K562 (cell line): ENCODE measurements around the gene ZBTB43. TPM values are rescaled to one million over a fixed set of nuclear protein-coding genes. Genes with fewer than 3 reads are reported as not detected.

ENCODE experiments used
- ATAC-seq: fragments of 200-7000 bp; cut with Tn5 transposase; 3 replicates; pipeline ENCODE4 v1.9.1; 2020; ENCODE audit warnings: moderate library complexity
- BruUV-seq: library from RNA; stranded (reverse); fragments of 400-500 nt; replicated peaks from 2 replicates; lab custom pipeline; 2021; lab: Mats Ljungman, UMichigan
- CTCF ChIA-PET: fragments of 300-600 bp; formaldehyde crosslinking; extraction: SDS; loops from one replicate; lab custom pipeline; 2021; ENCODE audit warnings: low intra/inter-chr PET ratio; lab: Yijun Ruan, JAX
- POLR2A ChIA-PET: fragments of 300-600, 350-650 bp; sonication (Branson Sonifier 250); formaldehyde crosslinking; extraction: SDS; loops from one replicate; lab custom pipeline; 2021; ENCODE audit warnings: antibody characterized with exemption, inconsistent platforms; lab: Yijun Ruan, JAX
- DNase-seq, 4 experiments: peaks; one replicate each; pipeline versions ENCODE4 v3.0.0 to v3.0.0-alpha.2; 2011 to 2018; ENCODE audit warnings: low spot score in 3 of 4, mixed read lengths in 3 of 4; ENCODE audit errors: extremely low read depth in 1 of 4
- FAIRE-seq: peaks from 2 replicates; lab custom pipeline; 2011; peaks lifted over from hg19 to GRCh38; lab: Jason Lieb, UNC
- H2AFZ ChIP-seq: 2 replicates; pipeline ENCODE4 v1.6.0; 2011; ENCODE audit warnings: low read depth, low read length, control low read depth, inconsistent platforms
- H3K27ac ChIP-seq: fragments of 200-600 bp; 3 replicates; pipeline ENCODE4 v1.8.0; 2011; ENCODE audit warnings: low read depth, mild to moderate bottlenecking, control low read depth, inconsistent platforms, low read length, moderate library complexity, mixed read lengths; ENCODE audit errors: extremely low read depth
- H3K27me3 ChIP-seq, 2 experiments: fragments of 300-600 bp in 1 of 2; 2 replicates in 1 of 2; 3 replicates in 1 of 2; pipeline versions ENCODE4 v1.6.0 to v1.8.0; 2011; ENCODE audit warnings: inconsistent platforms in 2 of 2, low read length in 2 of 2, mild to moderate bottlenecking in 1 of 2, mixed read lengths in 1 of 2, moderate library complexity in 1 of 2; ENCODE audit not compliant: control insufficient read depth in 2 of 2, insufficient read depth in 2 of 2
- H3K36me3 ChIP-seq: fragments of 300-600 bp; 3 replicates; pipeline ENCODE4 v1.8.0; 2011; ENCODE audit warnings: mild to moderate bottlenecking, low read length, inconsistent platforms; ENCODE audit not compliant: control insufficient read depth, insufficient read depth
- H3K4me1 ChIP-seq, 2 experiments: fragments of 200-600 bp in 1 of 2; replicated peaks in 1 of 2; 2 replicates in 1 of 2; 3 replicates in 1 of 2; pipeline versions ENCODE4 v1.5.1 to v1.8.0; 2011; ENCODE audit warnings: inconsistent platforms in 2 of 2, low read length in 2 of 2, mild to moderate bottlenecking in 1 of 2, mixed read lengths in 1 of 2, moderate library complexity in 1 of 2; ENCODE audit not compliant: control insufficient read depth in 2 of 2, insufficient read depth in 2 of 2
- H3K4me2 ChIP-seq: 2 replicates; pipeline ENCODE4 v1.6.1; 2011; ENCODE audit warnings: low read length, control low read depth, inconsistent platforms, mixed read lengths; ENCODE audit not compliant: insufficient read depth
- H3K4me3 ChIP-seq: fragments of 200-600 bp; sonication (generic), shearing (Covaris generic); 2 replicates; pipeline ENCODE4 v1.5.1; 2016; ENCODE audit warnings: control low read depth, inconsistent platforms
- H3K79me2 ChIP-seq: fragments of 200-600 bp; 3 replicates; pipeline ENCODE4 v1.8.0; 2011; ENCODE audit warnings: low read length, inconsistent platforms; ENCODE audit not compliant: control insufficient read depth, insufficient read depth
- H3K9ac ChIP-seq, 2 experiments: 2 replicates each; pipeline versions ENCODE4 v1.6.0 to v1.6.1; 2011; ENCODE audit warnings: low read depth in 2 of 2, low read length in 2 of 2, control low read depth in 1 of 2, inconsistent platforms in 1 of 2, mild to moderate bottlenecking in 1 of 2, mixed read lengths in 1 of 2; ENCODE audit not compliant: insufficient read depth in 1 of 2
- H3K9me1 ChIP-seq: one replicate; pipeline ENCODE4 v1.6.0; 2011; ENCODE audit warnings: inconsistent platforms, mild to moderate bottlenecking, low read length, moderate library complexity; ENCODE audit not compliant: control insufficient read depth, insufficient read depth
- H3K9me3 ChIP-seq: replicated peaks from 2 replicates; pipeline ENCODE4 v1.5.1; 2011; ENCODE audit warnings: low read depth, low read length, inconsistent platforms; ENCODE audit not compliant: control insufficient read depth, insufficient read depth
- H4K20me1 ChIP-seq: replicated peaks from 2 replicates; pipeline ENCODE4 v1.6.1; 2011; ENCODE audit warnings: low read length, inconsistent platforms, mixed read lengths; ENCODE audit not compliant: control insufficient read depth, insufficient read depth
- MED1 ChIP-seq: sonication (generic); formaldehyde crosslinking; IDR thresholded peaks from 2 replicates; pipeline ENCODE4 v1.8.1; 2023; ENCODE audit warnings: missing genetic modification reagents, borderline replicate concordance
- SNIP1 ChIP-seq: fragments of 450-650 bp; IDR thresholded peaks from 2 replicates; pipeline ENCODE4 v1.7.1; 2017; ENCODE audit warnings: low read depth, mild to moderate bottlenecking
- STAG1 ChIP-seq: sonication (generic); formaldehyde crosslinking; IDR thresholded peaks from 2 replicates; pipeline ENCODE4 v1.5.0; 2020; ENCODE audit warnings: missing genetic modification reagents, borderline replicate concordance
- WGBS: fragments of 100-300 bp; shearing (Covaris generic); methylation state at CpG from one replicate; pipeline ENCODE4 v1.1.6; 2016; ENCODE audit warnings: low coverage, mixed read lengths; ENCODE audit not compliant: insufficient coverage; ENCODE audit errors: missing lambda C conversion rate; 5-methylcytosine and 5-hydroxymethylcytosine counted together
- in situ Hi-C: fragments of 300-500 bp; cut with MboI; formaldehyde crosslinking; loops from 4 replicates; pipeline ENCODE4 v1.15.0; 2018; ENCODE audit warnings: inconsistent platforms, mixed read lengths
- intact Hi-C: fragments of 100-400 bp; cut with micrococcal nuclease; formaldehyde crosslinking; loops from 2 replicates; pipeline ENCODE4 v1.14.2; 2022
- polyA plus RNA-seq, 8 experiments: library from polyadenylated mRNA; depleted of rRNA in 4 of 8; stranded (reverse) in 5 of 8; unstranded in 3 of 8; fragments of >200 nt; fragmentation: Nextera tagmentation in 2 of 8; fragmentation: Illumina TruSeq in 1 of 8; extraction: Ambion mirVana in 2 of 8; extraction: Trizol in 1 of 8; gene quantifications; 2 replicates each; pipeline versions ENCODE4 v1.2.1 to v1.2.3, GENCODE V29; 2011 to 2014; ENCODE audit warnings: inconsistent platforms in 1 of 8, missing spikeins in 1 of 8
- total RNA-seq, 7 experiments: library from RNA; depleted of rRNA in 6 of 7; stranded (reverse); fragments of >200 nt in 6 of 7; fragmentation: Illumina TruSeq in 2 of 7; extraction: Trizol in 2 of 7; gene quantifications; 2 replicates each; pipeline versions ENCODE4 v1.2.1 to v1.2.3, GENCODE V29; 2011 to 2021; ENCODE audit warnings: low replicate concordance in 1 of 7
- TF ChIP-seq, protein P1 (sequence below): fragments of 450-650 bp; formaldehyde crosslinking; IDR thresholded peaks from 2 replicates; pipeline ENCODE4 v1.4.0; 2020; ENCODE audit warnings: mild to moderate bottlenecking, moderate library complexity

Gene ZBTB43
- total and polyA plus RNA-seq, 9 of the 15 experiments (the other 6 are each of a cell fraction or from before 2014, with no cell fraction given): 3.9 to 17.2 (median 9.1) TPM

DNA sequence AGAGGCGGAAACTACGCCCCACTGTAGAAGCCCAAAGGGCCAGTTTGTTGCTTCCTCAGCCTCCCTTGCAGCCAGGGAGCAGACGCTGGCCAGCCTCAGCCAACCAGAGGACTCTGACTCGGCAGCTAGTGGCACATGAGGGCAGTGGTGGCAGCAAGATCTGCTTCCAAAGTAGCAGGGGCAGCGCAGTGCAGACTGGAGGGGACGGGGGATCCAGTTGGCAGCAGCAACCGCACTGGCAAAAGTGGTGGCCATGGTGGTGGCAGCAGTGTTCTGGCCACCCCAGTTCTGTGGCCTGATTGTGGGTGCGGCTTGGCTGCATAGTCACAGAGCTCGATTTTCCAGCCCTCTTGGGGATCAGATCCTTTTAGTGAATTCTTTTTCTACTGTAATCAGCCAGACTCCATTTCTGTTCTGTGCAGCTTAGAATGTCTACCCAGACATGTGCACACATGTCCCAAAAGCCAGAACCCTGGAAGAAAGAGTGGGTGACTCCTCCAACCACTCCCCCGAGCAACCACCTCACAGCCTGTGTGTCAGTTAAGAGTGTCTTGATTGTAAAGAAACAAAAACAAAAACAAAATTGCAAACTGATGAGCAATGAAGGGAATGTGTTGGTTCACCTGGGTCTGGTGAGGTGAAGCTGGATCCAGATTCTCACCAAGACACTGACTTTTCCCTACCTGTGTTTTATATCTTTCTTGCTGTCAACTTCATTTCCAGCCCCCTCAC, 11.0 kb upstream of the ZBTB43 start:
- Histone ChIP-seq H3K4me1 (no peaks in the 10 kb centered on the region), H2AFZ (no peak overlapping the region), H3K9me3 (no peaks in the 10 kb centered on the region), H3K4me3 (no peak overlapping the region), H3K36me3 (no peaks in the 10 kb centered on the region), H3K9ac (no peak overlapping the region), H4K20me1 (no peaks in the 10 kb centered on the region), H3K27ac (no peak overlapping the region), H3K4me2 (no peak overlapping the region), H3K79me2 (no peaks in the 10 kb centered on the region), H3K9me1 (no peaks in the 10 kb centered on the region), H3K27me3 (peaks cover 39 to 51% of the 10 kb centered on the region in 2 experiments; a peak in 4 of 5 replicates)
- no TSS peak for BruUV-seq
- FAIRE-seq (no peak), DNase-seq (no peak), ATAC-seq (no peak)
- WGBS: 3% methylated on average over 9 of the region's 10 CpGs
- in situ Hi-C loops: no loop called here
- intact Hi-C loops: no loop called here
- POLR2A ChIA-PET: interaction anchor here (1.9 kb wide), 1 partner anchor 11 kb away, joined by 8 read pairs; the partner anchor contains the start of gene ZBTB43
- TF ChIP-seq MED1 (CRISPR knock-in tag): no peak
- TF ChIP-seq, protein P1, sequence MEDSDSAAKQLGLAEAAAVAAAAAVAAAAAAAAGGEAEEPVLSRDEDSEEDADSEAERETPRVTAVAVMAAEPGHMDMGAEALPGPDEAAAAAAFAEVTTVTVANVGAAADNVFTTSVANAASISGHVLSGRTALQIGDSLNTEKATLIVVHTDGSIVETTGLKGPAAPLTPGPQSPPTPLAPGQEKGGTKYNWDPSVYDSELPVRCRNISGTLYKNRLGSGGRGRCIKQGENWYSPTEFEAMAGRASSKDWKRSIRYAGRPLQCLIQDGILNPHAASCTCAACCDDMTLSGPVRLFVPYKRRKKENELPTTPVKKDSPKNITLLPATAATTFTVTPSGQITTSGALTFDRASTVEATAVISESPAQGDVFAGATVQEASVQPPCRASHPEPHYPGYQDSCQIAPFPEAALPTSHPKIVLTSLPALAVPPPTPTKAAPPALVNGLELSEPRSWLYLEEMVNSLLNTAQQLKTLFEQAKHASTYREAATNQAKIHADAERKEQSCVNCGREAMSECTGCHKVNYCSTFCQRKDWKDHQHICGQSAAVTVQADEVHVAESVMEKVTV: no peak
- no peak for TF ChIP-seq SNIP1
- TF ChIP-seq STAG1 (CRISPR knock-in tag): no peak
- CTCF ChIA-PET: no interaction called here
